OCI-LY3 (cell line): ENCODE results near the gene SPATS2.

ENCODE experiments used
- H2AFZ ChIP-seq: fragments of 200-600, 300-600 bp; shearing (Covaris generic); 2 replicates; pipeline ENCODE4 v1.6.0; 2014; ENCODE audit warnings: antibody characterized with exemption, low read depth, low read length
- H3K27ac ChIP-seq: fragments of 200-600, 300-600 bp; sonication (generic); 2 replicates; pipeline ENCODE4 v1.5.1; 2014; ENCODE audit warnings: mild to moderate bottlenecking, low read length, moderate library complexity, mixed read lengths
- H3K27me3 ChIP-seq: fragments of 200-600, 300-600 bp; sonication (generic); 2 replicates; pipeline ENCODE4 v1.6.1; 2014; ENCODE audit warnings: low read depth, low read length, mixed read lengths
- H3K36me3 ChIP-seq: fragments of 200-600, 300-600 bp; sonication (generic); replicated peaks from 2 replicates; pipeline ENCODE3; 2014; ENCODE audit warnings: low read depth, low read length, mixed read lengths
- H3K4me1 ChIP-seq: fragments of 300-600, 200-600 bp; sonication (generic); 2 replicates; pipeline ENCODE4 v1.6.1; 2014; ENCODE audit warnings: low read length, mixed read lengths
- H3K4me2 ChIP-seq: fragments of 200-600, 300-600 bp; sonication (generic); 2 replicates; pipeline ENCODE4 v1.6.1; 2014; ENCODE audit warnings: low read length, mixed read lengths
- H3K4me3 ChIP-seq: fragments of 300-600, 200-600 bp; sonication (generic); 2 replicates; pipeline ENCODE4 v1.5.1; 2014; ENCODE audit warnings: antibody characterized with exemption, mild to moderate bottlenecking, low read length, moderate library complexity
- H3K79me2 ChIP-seq: fragments of 300-600, 200-600 bp; shearing (Covaris generic); 2 replicates; pipeline ENCODE4 v1.6.1; 2014; ENCODE audit warnings: mild to moderate bottlenecking, low read length, mixed read lengths
- H3K9ac ChIP-seq: fragments of 300-600, 200-600 bp; shearing (Covaris generic); 2 replicates; pipeline ENCODE4 v1.6.0; 2014; ENCODE audit warnings: mild to moderate bottlenecking, low read length, moderate library complexity
- H3K9me3 ChIP-seq: fragments of 200-600, 300-600 bp; shearing (Covaris generic); 2 replicates; pipeline ENCODE4 v1.6.1; 2014; ENCODE audit warnings: low read length, mixed read lengths; ENCODE audit not compliant: insufficient read depth
- H4K20me1 ChIP-seq: fragments of 200-600, 300-600 bp; sonication (generic); 2 replicates; pipeline ENCODE4 v1.6.1; 2016; ENCODE audit warnings: low read length, mixed read lengths; ENCODE audit not compliant: insufficient read depth
- EZH2phosphoT487 ChIP-seq: fragments of 200-600 bp; shearing (Covaris generic); IDR thresholded peaks from 2 replicates; pipeline ENCODE4 v1.6.1; 2018; ENCODE audit warnings: antibody characterized with exemption, mixed run types, low read depth
- TF ChIP-seq, protein P1 (sequence below): fragments of 200-600, 300-600 bp; sonication (generic); IDR thresholded peaks from 2 replicates; pipeline ENCODE4 v1.5.1; 2014; ENCODE audit warnings: antibody characterized with exemption, low read length, low read depth

SPATS2 gene

DNA sequence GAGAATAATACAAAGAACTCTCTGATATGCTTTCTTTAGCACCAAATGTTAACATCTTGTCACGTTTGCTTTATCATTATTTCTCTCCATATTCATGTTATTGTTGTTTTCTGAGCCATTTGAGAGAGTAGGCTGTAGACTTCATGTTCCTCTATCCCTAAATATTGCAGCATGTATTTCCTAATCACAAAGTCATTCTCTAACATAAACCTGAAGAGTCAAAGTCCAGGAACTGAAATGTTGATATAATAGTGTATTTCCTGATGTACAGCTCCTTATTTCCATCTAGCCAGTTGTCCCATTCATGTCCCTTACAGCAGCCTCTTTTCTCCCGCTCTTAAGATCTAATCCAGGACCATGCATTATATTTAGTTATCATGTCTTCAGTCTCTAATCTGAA lies 72.8 kb downstream of the SPATS2 start:
- Histone ChIP-seq H3K9me3 (no peaks in the 10 kb centered on the region), H3K4me3 (no peak overlapping the region), H3K9ac (no peak overlapping the region), H3K36me3 (no peaks in the 10 kb centered on the region), H3K27me3 (no peaks in the 10 kb centered on the region), H2AFZ (no peak overlapping the region), H3K4me1 (no peaks in the 10 kb centered on the region), H3K27ac (no peak overlapping the region), H3K79me2 (no peaks in the 10 kb centered on the region), H4K20me1 (no peaks in the 10 kb centered on the region), H3K4me2 (no peak overlapping the region)
- TF ChIP-seq EZH2phosphoT487: no peak
- TF ChIP-seq, protein P1, sequence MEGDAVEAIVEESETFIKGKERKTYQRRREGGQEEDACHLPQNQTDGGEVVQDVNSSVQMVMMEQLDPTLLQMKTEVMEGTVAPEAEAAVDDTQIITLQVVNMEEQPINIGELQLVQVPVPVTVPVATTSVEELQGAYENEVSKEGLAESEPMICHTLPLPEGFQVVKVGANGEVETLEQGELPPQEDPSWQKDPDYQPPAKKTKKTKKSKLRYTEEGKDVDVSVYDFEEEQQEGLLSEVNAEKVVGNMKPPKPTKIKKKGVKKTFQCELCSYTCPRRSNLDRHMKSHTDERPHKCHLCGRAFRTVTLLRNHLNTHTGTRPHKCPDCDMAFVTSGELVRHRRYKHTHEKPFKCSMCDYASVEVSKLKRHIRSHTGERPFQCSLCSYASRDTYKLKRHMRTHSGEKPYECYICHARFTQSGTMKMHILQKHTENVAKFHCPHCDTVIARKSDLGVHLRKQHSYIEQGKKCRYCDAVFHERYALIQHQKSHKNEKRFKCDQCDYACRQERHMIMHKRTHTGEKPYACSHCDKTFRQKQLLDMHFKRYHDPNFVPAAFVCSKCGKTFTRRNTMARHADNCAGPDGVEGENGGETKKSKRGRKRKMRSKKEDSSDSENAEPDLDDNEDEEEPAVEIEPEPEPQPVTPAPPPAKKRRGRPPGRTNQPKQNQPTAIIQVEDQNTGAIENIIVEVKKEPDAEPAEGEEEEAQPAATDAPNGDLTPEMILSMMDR: no peak

DNA sequence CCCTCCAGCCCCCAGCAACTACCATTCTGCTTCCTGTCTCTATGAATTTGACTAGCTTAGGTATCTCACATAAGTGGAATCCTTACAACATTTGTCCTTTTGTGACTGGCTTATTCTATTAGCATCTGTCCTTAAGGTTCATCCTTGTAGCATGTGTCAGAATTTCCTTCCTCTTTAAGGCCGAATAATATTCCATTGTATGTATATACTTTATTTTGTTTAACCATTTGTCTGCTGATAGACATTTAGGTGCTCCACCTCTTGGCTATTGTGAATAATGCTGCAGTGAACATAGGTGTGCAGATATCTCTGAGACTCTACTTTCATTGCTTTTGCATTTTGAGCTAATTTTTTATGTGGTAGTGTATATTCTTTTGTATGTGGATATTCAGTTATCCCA lies 75.7 kb downstream of the SPATS2 start:
- Histone ChIP-seq H3K27ac (no peak overlapping the region), H3K79me2 (no peaks in the 10 kb centered on the region), H3K4me2 (no peak overlapping the region), H4K20me1 (no peaks in the 10 kb centered on the region), H3K9ac (no peak overlapping the region), H3K9me3 (peaks cover 5% of the 10 kb centered on the region; the same call in 1 of the 2 replicates), H3K4me3 (no peak overlapping the region), H3K27me3 (no peaks in the 10 kb centered on the region), H2AFZ (no peak overlapping the region), H3K4me1 (no peaks in the 10 kb centered on the region), H3K36me3 (peaks cover 5% of the 10 kb centered on the region)
- TF ChIP-seq, protein P1: peak; percentile 11; the same call in 1 of the 2 replicates
- no peak for TF ChIP-seq EZH2phosphoT487

DNA sequence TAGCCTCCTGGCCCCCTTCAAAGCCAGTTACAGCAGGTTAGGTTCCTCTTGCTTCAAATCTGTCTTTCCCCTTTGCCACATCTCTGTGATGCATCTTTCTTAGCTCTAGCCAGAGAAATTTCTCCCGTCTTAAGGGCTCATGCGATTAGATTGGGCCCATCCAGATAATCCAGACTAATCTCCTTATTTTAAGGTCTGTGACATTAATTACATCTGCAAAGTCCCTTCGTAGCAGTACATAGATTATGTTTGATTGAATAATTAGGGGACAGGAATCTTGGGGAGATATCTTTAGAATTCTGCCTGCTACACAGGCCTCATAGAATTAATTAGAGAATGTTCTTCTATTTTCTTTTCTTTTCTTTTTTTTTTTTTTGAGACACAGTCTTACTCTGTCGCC lies 79.3 kb downstream of the SPATS2 start:
- no peaks in the 10 kb centered on the region for H3K79me2 ChIP-seq

DNA sequence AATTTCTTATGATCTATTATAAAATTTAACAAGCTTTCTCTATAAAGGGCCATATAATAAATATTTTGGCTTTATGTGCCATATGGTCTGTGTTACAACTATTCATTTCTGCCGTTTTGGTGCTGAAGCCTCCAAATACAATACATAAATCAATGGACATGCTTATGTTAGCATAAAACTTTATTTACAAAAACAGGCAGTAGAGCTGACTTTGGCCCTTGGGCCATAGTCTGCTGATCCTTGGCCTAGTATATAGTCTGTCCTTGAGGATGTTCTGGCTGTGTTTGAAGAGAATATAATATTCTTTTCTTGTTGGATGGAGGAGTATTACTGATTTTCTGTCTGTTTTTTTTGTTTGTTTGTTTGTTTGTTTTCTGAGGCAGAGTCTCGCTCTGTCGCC lies 81.6 kb downstream of the SPATS2 start:
- no peaks in the 10 kb centered on the region for H3K79me2 ChIP-seq
- H3K27ac ChIP-seq: no peak overlapping the region
- peaks cover 9% of the 10 kb centered on the region; the same call in 1 of the 2 replicates for H3K9me3 ChIP-seq
- H3K27me3 ChIP-seq: no peaks in the 10 kb centered on the region
- H2AFZ ChIP-seq: no peak overlapping the region
- no peak overlapping the region for H3K9ac ChIP-seq
- no peak overlapping the region for H3K4me3 ChIP-seq
- TF ChIP-seq, protein P1: no peak
- TF ChIP-seq EZH2phosphoT487: no peak
- no peak overlapping the region for H3K4me2 ChIP-seq
- peaks cover 18% of the 10 kb centered on the region for H3K36me3 ChIP-seq
- H4K20me1 ChIP-seq: no peaks in the 10 kb centered on the region
- peaks cover 22% of the 10 kb centered on the region for H3K4me1 ChIP-seq

More for the DNA sequence above, 79.3 kb downstream of the SPATS2 start:
- TF ChIP-seq, protein P1: no peak
- no peak for TF ChIP-seq EZH2phosphoT487
- peaks cover 9% of the 10 kb centered on the region; the same call in 1 of the 2 replicates for H3K9me3 ChIP-seq
- no peak overlapping the region for H3K4me2 ChIP-seq
- H3K9ac ChIP-seq: no peak overlapping the region
- H3K27me3 ChIP-seq: no peaks in the 10 kb centered on the region
- H3K4me3 ChIP-seq: no peak overlapping the region
- no peak overlapping the region for H2AFZ ChIP-seq
- no peak overlapping the region for H3K27ac ChIP-seq
- no peaks in the 10 kb centered on the region for H4K20me1 ChIP-seq
- H3K4me1 ChIP-seq: peaks cover 13% of the 10 kb centered on the region
- H3K36me3 ChIP-seq: peaks cover 18% of the 10 kb centered on the region
